ENCODE data around the gene NPC2. TPM values are rescaled to one million over a fixed set of nuclear protein-coding genes. Genes with fewer than 3 reads are reported as not detected.

Gene NPC2
- total and polyA plus RNA-seq, 10 donors: 191 to 956 (median 298) TPM

DNA sequence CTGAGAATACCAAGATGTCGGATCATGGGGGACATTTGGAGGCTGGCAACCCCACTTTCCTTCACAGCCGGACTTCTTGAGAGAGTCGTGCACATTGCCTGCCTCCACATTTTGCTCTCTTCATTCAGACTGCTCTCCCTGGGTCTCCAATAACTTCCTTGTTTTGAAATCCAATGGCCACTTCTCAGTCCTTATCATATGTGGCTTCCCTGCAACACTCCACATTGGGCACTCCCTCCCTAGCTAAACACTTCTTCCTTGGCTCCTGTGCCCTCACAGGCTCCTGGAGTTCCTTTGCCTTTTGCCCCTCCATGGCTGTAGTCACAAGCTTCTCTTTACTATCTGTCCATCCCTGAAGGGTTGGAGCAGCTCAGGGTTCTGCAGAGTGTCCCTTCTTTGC is 30.1 kb downstream of the NPC2 start:
- 87 to 97% (median 90%) methylated on average over 3 of the region's 3 CpGs for WGBS, 5 donors
- no peak overlapping the region for H3K27ac ChIP-seq
- peaks cover 0 to 3% (median 0%) of the 10 kb centered on the region in 6 donors for H3K36me3 ChIP-seq
- intact Hi-C loops (cut with DNase I; ENCODE audit: low total_unique reads): no loop called here
- H3K4me1 ChIP-seq: no peaks in the 10 kb centered on the region
- TF ChIP-seq POLR2A (IDR thresholded peaks at IDR 0.05) (no peak), CTCF (IDR thresholded peaks at IDR 0.05 in 8 of 11, conservative IDR thresholded peaks at IDR 0.05 in 3 of 11) (no peak), POLR2AphosphoS5 (IDR thresholded peaks at IDR 0.05) (no peak)
- no peak overlapping the region for H3K4me3 ChIP-seq
- DNase-seq: no peak
- H3K9me3 ChIP-seq: no peaks in the 10 kb centered on the region
- H3K27me3 ChIP-seq (replicated peaks in 1 of 7): no peaks in the 10 kb centered on the region

GRCh38 chr14:74459976-74460375 is 33.1 kb downstream of the NPC2 start:
- TF ChIP-seq POLR2AphosphoS5 (IDR thresholded peaks at IDR 0.05) (no peak), POLR2A (IDR thresholded peaks at IDR 0.05) (no peak), CTCF (IDR thresholded peaks at IDR 0.05 in 8 of 11, conservative IDR thresholded peaks at IDR 0.05 in 3 of 11) (no peak)
- Histone ChIP-seq H3K9me3 (no peaks in the 10 kb centered on the region), H3K4me3 (no peak overlapping the region), H3K27me3 (replicated peaks in 1 of 7) (no peaks in the 10 kb centered on the region), H3K27ac (no peak overlapping the region), H3K36me3 (no peaks in the 10 kb centered on the region), H3K4me1 (no peaks in the 10 kb centered on the region)
- intact Hi-C loops (cut with DNase I; ENCODE audit: low total_unique reads): no loop called here
- no peak for DNase-seq
- 57 to 65% (median 64%) methylated on average over 6 of the region's 6 CpGs for WGBS, 5 donors

GRCh38 chr14:74459289-74459946 is 33.7 kb downstream of the NPC2 start:
- no peak for DNase-seq

DNA sequence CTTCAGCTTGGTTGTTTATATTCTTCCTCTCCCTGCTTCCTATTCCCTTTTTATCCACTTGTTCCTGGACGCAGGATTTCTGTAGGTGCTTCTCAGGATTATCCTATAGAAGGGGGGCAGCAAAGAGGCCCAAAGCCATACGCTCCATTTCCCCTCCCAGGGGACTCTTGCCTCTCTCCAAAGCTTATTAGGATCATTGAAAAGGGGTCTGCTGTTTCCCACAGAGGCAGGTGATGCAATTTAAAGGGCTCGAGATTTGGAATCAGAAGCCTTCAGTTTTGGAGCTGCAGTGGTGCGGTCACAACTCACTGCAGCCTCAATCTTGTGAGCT is 35.6 kb downstream of the NPC2 start:
- TF ChIP-seq POLR2A (IDR thresholded peaks at IDR 0.05) (no peak), POLR2AphosphoS5 (IDR thresholded peaks at IDR 0.05) (no peak), CTCF (IDR thresholded peaks at IDR 0.05 in 8 of 11, conservative IDR thresholded peaks at IDR 0.05 in 3 of 11) (no peak)
- intact Hi-C loops (cut with DNase I; ENCODE audit: low total_unique reads): no loop called here

More at GRCh38 chr14:74459289-74459946, 33.7 kb downstream of the NPC2 start:
- WGBS, 5 donors: 68 to 80% (median 75%) methylated on average over 9 to 10 of the region's 10 CpGs
- H3K27me3 ChIP-seq (replicated peaks in 1 of 7): no peaks in the 10 kb centered on the region
- TF ChIP-seq POLR2A (IDR thresholded peaks at IDR 0.05): no peak
- TF ChIP-seq CTCF (IDR thresholded peaks at IDR 0.05 in 8 of 11, conservative IDR thresholded peaks at IDR 0.05 in 3 of 11): peak in 8 of 11 experiments; percentile 24 to 58 (median 50)
- H3K27ac ChIP-seq: no peak overlapping the region
- H3K36me3 ChIP-seq: no peaks in the 10 kb centered on the region
- no peaks in the 10 kb centered on the region for H3K4me1 ChIP-seq
- no peaks in the 10 kb centered on the region for H3K9me3 ChIP-seq
- H3K4me3 ChIP-seq: no peak overlapping the region
- intact Hi-C loops (cut with DNase I; ENCODE audit: low total_unique reads): no loop called here

More for the DNA sequence above, 35.6 kb downstream of the NPC2 start:
- DNase-seq: no peak
- H3K9me3 ChIP-seq: no peaks in the 10 kb centered on the region
- H3K36me3 ChIP-seq: no peaks in the 10 kb centered on the region
- H3K4me3 ChIP-seq: no peak overlapping the region
- H3K27ac ChIP-seq: no peak overlapping the region
- 84 to 91% (median 88%) methylated on average over 4 of the region's 4 CpGs for WGBS, 5 donors
- H3K4me1 ChIP-seq: no peaks in the 10 kb centered on the region
- H3K27me3 ChIP-seq (replicated peaks in 1 of 7): no peaks in the 10 kb centered on the region
